Keratinocyte (primary cell): Measurements from ENCODE around the gene ING4. TPM values are rescaled to one million over a fixed set of nuclear protein-coding genes. Genes with fewer than 3 reads are reported as not detected.

Experiments
- DNase-seq: peaks from one replicate; pipeline ENCODE4 v3.0.0-alpha.2; 2011; ENCODE audit warnings: low read depth, missing footprints, low spot score
- FAIRE-seq: peaks from 2 replicates; lab custom pipeline; 2011; peaks lifted over from hg19 to GRCh38; lab: Jason Lieb, UNC
- H2AFZ ChIP-seq: 2 replicates; pipeline ENCODE4 v1.6.0; 2012; ENCODE audit warnings: low read length, control low read depth, inconsistent platforms; ENCODE audit not compliant: control insufficient read depth
- H3K27ac ChIP-seq: 2 replicates; pipeline ENCODE4 v1.5.1; 2011; ENCODE audit warnings: low read length; ENCODE audit not compliant: control insufficient read depth, insufficient read depth
- H3K27me3 ChIP-seq: 3 replicates; pipeline ENCODE4 v1.6.0; 2011; ENCODE audit warnings: low read length; ENCODE audit not compliant: control insufficient read depth, insufficient read depth; ENCODE audit errors: extremely low read depth
- H3K36me3 ChIP-seq, 2 experiments: 2 replicates in 1 of 2; 3 replicates in 1 of 2; pipeline ENCODE4 v1.5.1; 2011; ENCODE audit warnings: low read length in 2 of 2, mild to moderate bottlenecking in 1 of 2; ENCODE audit not compliant: control insufficient read depth in 2 of 2, insufficient read depth in 2 of 2; ENCODE audit errors: extremely low read depth in 1 of 2
- H3K4me1 ChIP-seq: 3 replicates; pipeline ENCODE4 v1.5.1; 2011; ENCODE audit warnings: low read length; ENCODE audit not compliant: control insufficient read depth, insufficient read depth; ENCODE audit errors: extremely low read depth
- H3K4me2 ChIP-seq: 3 replicates; pipeline ENCODE4 v1.6.0; 2011; ENCODE audit warnings: low read depth, low read length; ENCODE audit not compliant: control insufficient read depth, insufficient read depth; ENCODE audit errors: extremely low read depth
- H3K4me3 ChIP-seq, 3 experiments: fragments of 200-600 bp in 1 of 3; sonication (generic) in 1 of 3; 2 replicates in 2 of 3; 3 replicates in 1 of 3; pipeline ENCODE4 v1.5.1; 2011 to 2016; ENCODE audit warnings: low read length in 3 of 3, mild to moderate bottlenecking in 3 of 3, control low read depth in 2 of 3, inconsistent platforms in 1 of 3, low read depth in 1 of 3, mixed read lengths in 1 of 3, mixed run types in 1 of 3, moderate library complexity in 1 of 3; ENCODE audit not compliant: control insufficient read depth in 2 of 3, insufficient read depth in 2 of 3; ENCODE audit errors: extremely low read depth in 1 of 3
- H3K79me2 ChIP-seq: 2 replicates; pipeline ENCODE4 v1.6.0; 2012; ENCODE audit warnings: low read length; ENCODE audit not compliant: control insufficient read depth, insufficient read depth
- H3K9ac ChIP-seq: 3 replicates; pipeline ENCODE4 v1.6.0; 2011; ENCODE audit warnings: low read length; ENCODE audit not compliant: control insufficient read depth, insufficient read depth; ENCODE audit errors: extremely low read depth
- H3K9me1 ChIP-seq: 3 replicates; pipeline ENCODE4 v1.6.0; 2011; ENCODE audit warnings: low read length; ENCODE audit not compliant: control insufficient read depth, insufficient read depth; ENCODE audit errors: extremely low read depth
- H3K9me3 ChIP-seq: 2 replicates; pipeline ENCODE4 v1.5.1; 2012; ENCODE audit warnings: low read depth, low read length; ENCODE audit not compliant: control insufficient read depth
- H4K20me1 ChIP-seq: 3 replicates; pipeline ENCODE4 v1.6.0; 2011; ENCODE audit warnings: low read length; ENCODE audit not compliant: control insufficient read depth, insufficient read depth; ENCODE audit errors: extremely low read depth
- EZH2 ChIP-seq: IDR thresholded peaks from one replicate; pipeline ENCODE4 v1.6.1; 2012; ENCODE audit warnings: inconsistent platforms, mild to moderate bottlenecking, low read length, moderate library complexity
- dilution Hi-C: fragments of 300-500 bp; cut with MboI; formaldehyde crosslinking; loops from one replicate; pipeline ENCODE4 v1.7.0; 2020; ENCODE audit warnings: low sequenced_read_pairs; ENCODE audit not compliant: extremely low pct_ligation_motif_present
- polyA plus RNA-seq, 5 experiments: library from polyadenylated mRNA; depleted of rRNA in 3 of 5; stranded (reverse) in 3 of 5; stranded (forward) in 1 of 5; unstranded in 1 of 5; fragments of >200 nt; gene quantifications; 1 replicate in 1 of 5; 2 replicates in 3 of 5; 3 replicates in 1 of 5; pipeline versions ENCODE4 v1.2.1 to v1.2.3, GENCODE V29; 2011 to 2012; ENCODE audit warnings: missing spikeins in 2 of 5, low read depth in 1 of 5, low replicate concordance in 1 of 5
- TF ChIP-seq, protein P1 (sequence below), 3 experiments: IDR thresholded peaks in 1 of 3; conservative IDR thresholded peaks in 1 of 3; optimal IDR thresholded peaks in 1 of 3; 2 replicates in 2 of 3; 3 replicates in 1 of 3; pipeline versions ENCODE3 to v1.5.1; 2011; ENCODE audit warnings: low read length in 3 of 3, mild to moderate bottlenecking in 3 of 3, moderate library complexity in 2 of 3, control low read depth in 1 of 3, inconsistent platforms in 1 of 3; ENCODE audit not compliant: insufficient read depth in 2 of 3; ENCODE audit errors: extremely low read depth in 1 of 3

Gene ING4
- polyA plus RNA-seq, 1 donor (not counting 4 experiments of a cell fraction or from before 2014, with no cell fraction given) = 30.4 TPM

DNA sequence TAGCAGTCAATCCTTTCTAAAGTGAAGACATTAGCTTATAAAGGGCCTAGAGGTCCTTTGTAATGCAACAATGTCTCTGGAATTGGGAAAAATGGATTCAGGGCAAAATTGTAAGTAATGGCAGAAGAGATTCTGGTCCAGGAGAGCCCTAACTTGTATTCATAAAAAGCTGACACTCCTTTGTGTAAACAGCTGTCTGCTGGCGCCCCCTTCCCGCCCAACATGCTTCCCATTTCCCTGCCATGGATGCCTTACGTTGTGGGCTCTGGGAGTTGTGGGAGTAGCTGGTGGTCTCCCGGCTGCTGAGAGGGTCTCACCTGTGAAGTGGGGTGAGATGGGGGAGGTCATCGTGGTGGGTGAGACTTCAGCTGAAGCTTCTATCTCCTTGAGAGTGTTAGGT lies 18.0 kb downstream of the ING4 start:
- no peak overlapping the region for H3K4me3 ChIP-seq
- H3K79me2 ChIP-seq = no peaks in the 10 kb centered on the region
- no peaks in the 10 kb centered on the region for H4K20me1 ChIP-seq
- peaks cover 17% of the 10 kb centered on the region for H3K9me3 ChIP-seq
- no peak for FAIRE-seq
- no peak overlapping the region for H2AFZ ChIP-seq
- TF ChIP-seq, protein P1, sequence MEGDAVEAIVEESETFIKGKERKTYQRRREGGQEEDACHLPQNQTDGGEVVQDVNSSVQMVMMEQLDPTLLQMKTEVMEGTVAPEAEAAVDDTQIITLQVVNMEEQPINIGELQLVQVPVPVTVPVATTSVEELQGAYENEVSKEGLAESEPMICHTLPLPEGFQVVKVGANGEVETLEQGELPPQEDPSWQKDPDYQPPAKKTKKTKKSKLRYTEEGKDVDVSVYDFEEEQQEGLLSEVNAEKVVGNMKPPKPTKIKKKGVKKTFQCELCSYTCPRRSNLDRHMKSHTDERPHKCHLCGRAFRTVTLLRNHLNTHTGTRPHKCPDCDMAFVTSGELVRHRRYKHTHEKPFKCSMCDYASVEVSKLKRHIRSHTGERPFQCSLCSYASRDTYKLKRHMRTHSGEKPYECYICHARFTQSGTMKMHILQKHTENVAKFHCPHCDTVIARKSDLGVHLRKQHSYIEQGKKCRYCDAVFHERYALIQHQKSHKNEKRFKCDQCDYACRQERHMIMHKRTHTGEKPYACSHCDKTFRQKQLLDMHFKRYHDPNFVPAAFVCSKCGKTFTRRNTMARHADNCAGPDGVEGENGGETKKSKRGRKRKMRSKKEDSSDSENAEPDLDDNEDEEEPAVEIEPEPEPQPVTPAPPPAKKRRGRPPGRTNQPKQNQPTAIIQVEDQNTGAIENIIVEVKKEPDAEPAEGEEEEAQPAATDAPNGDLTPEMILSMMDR (optimal IDR thresholded peaks at IDR 0.05 in 1 of 3, IDR thresholded peaks at IDR 0.05 in 1 of 3, conservative IDR thresholded peaks at IDR 0.05 in 1 of 3; ENCODE audit: extremely low read depth in 1 of 3, insufficient read depth in 2 of 3, low read length in 3 of 3) = peak in 1 of 3 experiments; percentile 36
- TF ChIP-seq EZH2 = no peak
- no peak overlapping the region for H3K9ac ChIP-seq
- H3K4me1 ChIP-seq = no peaks in the 10 kb centered on the region
- no peaks in the 10 kb centered on the region for H3K36me3 ChIP-seq
- H3K27me3 ChIP-seq = peaks cover 9% of the 10 kb centered on the region
- no peak overlapping the region for H3K27ac ChIP-seq
- DNase-seq = no peak
- H3K4me2 ChIP-seq = no peak overlapping the region
- no peaks in the 10 kb centered on the region for H3K9me1 ChIP-seq
- dilution Hi-C loops = no loop called here

DNA sequence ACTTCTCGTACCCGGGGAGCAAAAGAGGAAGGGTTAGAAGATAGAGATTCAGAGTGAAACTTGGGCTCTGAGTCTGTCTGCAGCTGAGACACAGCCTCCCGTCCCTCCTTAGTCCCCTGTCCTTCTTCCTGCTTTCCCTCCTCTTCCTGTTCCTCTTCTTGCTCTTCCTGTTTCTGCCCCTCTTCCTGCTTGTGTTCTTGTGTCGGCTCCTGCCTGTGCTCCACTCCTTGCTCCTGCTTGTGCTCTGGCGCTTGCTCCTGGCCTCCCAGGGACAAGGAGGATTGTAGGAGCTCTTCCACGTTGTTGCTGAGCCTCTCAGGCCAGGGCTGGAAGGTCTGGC lies 18.7 kb downstream of the ING4 start:
- H3K4me3 ChIP-seq = no peak overlapping the region
- peaks cover 17% of the 10 kb centered on the region for H3K9me3 ChIP-seq
- no peaks in the 10 kb centered on the region for H3K9me1 ChIP-seq
- no peak overlapping the region for H3K9ac ChIP-seq
- H3K4me1 ChIP-seq = no peaks in the 10 kb centered on the region
- peaks cover 9% of the 10 kb centered on the region for H3K27me3 ChIP-seq
- no peak overlapping the region for H3K27ac ChIP-seq
- no peak overlapping the region for H3K4me2 ChIP-seq
- dilution Hi-C loops = no loop called here
- no peaks in the 10 kb centered on the region for H3K36me3 ChIP-seq
- DNase-seq = no peak
- H4K20me1 ChIP-seq = no peaks in the 10 kb centered on the region
- TF ChIP-seq, protein P1 (optimal IDR thresholded peaks at IDR 0.05 in 1 of 3, IDR thresholded peaks at IDR 0.05 in 1 of 3, conservative IDR thresholded peaks at IDR 0.05 in 1 of 3; ENCODE audit: extremely low read depth in 1 of 3, insufficient read depth in 2 of 3, low read length in 3 of 3) = no peak
- no peak for TF ChIP-seq EZH2
- no peak overlapping the region for H2AFZ ChIP-seq
- no peak for FAIRE-seq
- no peaks in the 10 kb centered on the region for H3K79me2 ChIP-seq
